MCF 10A (cell line): Measurements from ENCODE around the gene NAPEPLD. TPM values are rescaled to one million over a fixed set of nuclear protein-coding genes. Genes with fewer than 3 reads are reported as not detected.

ENCODE experiments used
- BruUV-seq: library from RNA; stranded (reverse); fragments of 400-500 nt; replicated peaks from 2 replicates; lab custom pipeline; 2021; lab: Mats Ljungman, UMichigan
- CTCF ChIA-PET: fragments of 300-600 bp; sonication (Branson Sonifier 250); formaldehyde crosslinking; extraction: SDS; loops from one replicate; lab custom pipeline; 2021; ENCODE audit warnings: antibody characterized with exemption, inconsistent platforms; lab: Yijun Ruan, JAX
- POLR2A ChIA-PET: fragments of 300-600, 350-650 bp; sonication (Branson Sonifier 250); formaldehyde crosslinking; extraction: SDS; loops from one replicate; lab custom pipeline; 2020; ENCODE audit warnings: antibody characterized with exemption, inconsistent platforms; lab: Yijun Ruan, JAX
- DNase-seq: peaks from one replicate; pipeline ENCODE4 v3.0.0-alpha.2; 2018; ENCODE audit not compliant: unreplicated experiment
- H3K27ac Mint-ChIP-seq: one replicate; pipeline ENCODE4 v1.8.0; 2022; ENCODE audit warnings: mild to moderate bottlenecking, low read depth, mixed read lengths; ENCODE audit not compliant: unreplicated experiment
- H3K27me3 Mint-ChIP-seq: one replicate; pipeline ENCODE4 v1.8.0; 2022; ENCODE audit warnings: mixed read lengths; ENCODE audit not compliant: insufficient read depth, unreplicated experiment
- H3K36me3 Mint-ChIP-seq: one replicate; pipeline ENCODE4 v1.8.0; 2022; ENCODE audit warnings: mild to moderate bottlenecking, moderate library complexity, mixed read lengths; ENCODE audit not compliant: insufficient read depth, unreplicated experiment
- H3K4me1 Mint-ChIP-seq: one replicate; pipeline ENCODE4 v1.8.0; 2022; ENCODE audit warnings: mixed read lengths; ENCODE audit not compliant: insufficient read depth, unreplicated experiment
- H3K4me3 Mint-ChIP-seq: one replicate; pipeline ENCODE4 v1.8.0; 2022; ENCODE audit warnings: mild to moderate bottlenecking, moderate library complexity, mixed read lengths; ENCODE audit not compliant: unreplicated experiment
- H3K9me3 Mint-ChIP-seq: one replicate; pipeline ENCODE4 v1.8.0; 2022; ENCODE audit warnings: mixed read lengths; ENCODE audit not compliant: unreplicated experiment
- intact Hi-C: fragments of 100-400 bp; cut with micrococcal nuclease; formaldehyde crosslinking; loops from 2 replicates; pipeline ENCODE4 v1.14.1; 2022
- total RNA-seq: library from RNA; stranded (reverse); gene quantifications from 2 replicates; pipeline ENCODE4 v1.2.3, GENCODE V29; 2022
- TF ChIP-seq, protein P1 (sequence below): fragments of 200-600 bp; IDR thresholded peaks from one replicate; pipeline ENCODE4 v1.8.0; 2022; ENCODE audit warnings: antibody characterized with exemption, mild to moderate bottlenecking; ENCODE audit not compliant: unreplicated experiment

The NAPEPLD gene
- total RNA-seq, 1 experiment from 2014 or later = 6.1 TPM

DNA sequence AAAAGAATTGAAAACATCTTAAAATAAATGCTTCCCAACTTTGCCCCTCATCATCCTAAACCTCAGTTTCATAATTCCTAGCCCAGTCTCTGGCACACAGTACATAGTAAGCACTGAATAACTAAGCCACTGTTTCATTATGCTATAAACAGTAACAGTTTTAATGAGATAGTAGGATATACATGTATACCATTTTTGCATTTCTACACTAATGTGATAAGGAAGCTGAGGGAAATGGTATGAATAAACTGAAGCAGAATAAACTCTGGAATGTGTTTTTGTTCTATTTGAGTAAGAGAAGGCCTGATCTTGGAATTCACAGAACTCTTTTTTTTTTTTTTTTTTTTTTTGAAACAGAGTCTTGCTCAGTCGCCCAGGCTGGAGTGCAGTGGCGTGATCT lies 8.8 kb downstream of the NAPEPLD start:
- no peaks in the 10 kb centered on the region for H3K36me3 Mint-ChIP-seq
- CTCF ChIA-PET = no interaction called here

DNA sequence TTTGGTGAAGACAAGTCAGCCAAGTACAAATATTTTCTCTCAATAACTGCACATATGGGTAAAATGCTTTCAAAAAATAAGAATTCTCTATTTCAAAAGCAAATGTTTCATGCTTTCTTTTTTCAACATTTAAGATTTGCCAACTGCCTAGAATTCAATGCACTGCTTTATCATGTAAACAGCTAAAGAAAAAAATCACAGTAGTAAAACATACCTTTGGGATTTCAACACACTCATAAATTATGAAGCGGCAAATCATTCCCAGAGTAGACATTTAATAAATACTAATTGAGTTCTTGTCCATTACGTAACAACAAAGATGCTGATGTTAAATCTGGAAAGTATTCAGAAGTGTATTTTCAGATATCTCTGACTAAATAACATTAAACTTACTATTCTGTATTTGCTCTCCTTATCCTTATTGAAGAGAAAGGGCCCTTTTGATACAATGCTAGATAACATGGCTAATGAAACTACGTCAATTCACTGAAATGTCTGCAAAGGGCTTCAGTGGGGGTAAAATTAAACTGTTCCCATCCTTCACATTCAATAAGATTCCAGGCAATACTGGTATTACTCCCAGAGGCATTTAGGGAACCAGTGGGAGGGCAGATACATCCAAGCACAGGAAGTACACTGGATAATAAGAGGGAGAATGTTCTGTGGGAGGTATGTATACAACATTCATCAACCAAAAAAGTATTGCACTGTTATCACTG lies 13.9 kb downstream of the NAPEPLD start:
- Mint-ChIP-seq H3K27me3 (no peaks in the 10 kb centered on the region), H3K27ac (no peak overlapping the region), H3K36me3 (no peaks in the 10 kb centered on the region), H3K4me3 (no peak overlapping the region), H3K4me1 (peaks cover 8% of the 10 kb centered on the region), H3K9me3 (no peaks in the 10 kb centered on the region)
- DNase-seq = no peak
- TF ChIP-seq, protein P1, sequence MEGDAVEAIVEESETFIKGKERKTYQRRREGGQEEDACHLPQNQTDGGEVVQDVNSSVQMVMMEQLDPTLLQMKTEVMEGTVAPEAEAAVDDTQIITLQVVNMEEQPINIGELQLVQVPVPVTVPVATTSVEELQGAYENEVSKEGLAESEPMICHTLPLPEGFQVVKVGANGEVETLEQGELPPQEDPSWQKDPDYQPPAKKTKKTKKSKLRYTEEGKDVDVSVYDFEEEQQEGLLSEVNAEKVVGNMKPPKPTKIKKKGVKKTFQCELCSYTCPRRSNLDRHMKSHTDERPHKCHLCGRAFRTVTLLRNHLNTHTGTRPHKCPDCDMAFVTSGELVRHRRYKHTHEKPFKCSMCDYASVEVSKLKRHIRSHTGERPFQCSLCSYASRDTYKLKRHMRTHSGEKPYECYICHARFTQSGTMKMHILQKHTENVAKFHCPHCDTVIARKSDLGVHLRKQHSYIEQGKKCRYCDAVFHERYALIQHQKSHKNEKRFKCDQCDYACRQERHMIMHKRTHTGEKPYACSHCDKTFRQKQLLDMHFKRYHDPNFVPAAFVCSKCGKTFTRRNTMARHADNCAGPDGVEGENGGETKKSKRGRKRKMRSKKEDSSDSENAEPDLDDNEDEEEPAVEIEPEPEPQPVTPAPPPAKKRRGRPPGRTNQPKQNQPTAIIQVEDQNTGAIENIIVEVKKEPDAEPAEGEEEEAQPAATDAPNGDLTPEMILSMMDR = no peak
- POLR2A ChIA-PET = no interaction called here
- CTCF ChIA-PET = interaction anchor here (0.6 kb wide), 1 partner anchor 1392 kb away, joined by 4 read pairs; no protein-coding TSS in a partner anchor
- intact Hi-C loops = no loop called here
- BruUV-seq = no TSS peak

More for the DNA sequence above, 8.8 kb downstream of the NAPEPLD start:
- intact Hi-C loops = loop anchor here (10.0 kb wide), 1 partner anchor 145 kb away; no protein-coding TSS in a partner anchor
- TF ChIP-seq, protein P1 = no peak
- H3K27me3 Mint-ChIP-seq = no peaks in the 10 kb centered on the region
- no peaks in the 10 kb centered on the region for H3K9me3 Mint-ChIP-seq
- no peaks in the 10 kb centered on the region for H3K4me1 Mint-ChIP-seq
- H3K27ac Mint-ChIP-seq = no peak overlapping the region
- no peak overlapping the region for H3K4me3 Mint-ChIP-seq
- POLR2A ChIA-PET = no interaction called here
- no TSS peak for BruUV-seq
- no peak for DNase-seq

DNA sequence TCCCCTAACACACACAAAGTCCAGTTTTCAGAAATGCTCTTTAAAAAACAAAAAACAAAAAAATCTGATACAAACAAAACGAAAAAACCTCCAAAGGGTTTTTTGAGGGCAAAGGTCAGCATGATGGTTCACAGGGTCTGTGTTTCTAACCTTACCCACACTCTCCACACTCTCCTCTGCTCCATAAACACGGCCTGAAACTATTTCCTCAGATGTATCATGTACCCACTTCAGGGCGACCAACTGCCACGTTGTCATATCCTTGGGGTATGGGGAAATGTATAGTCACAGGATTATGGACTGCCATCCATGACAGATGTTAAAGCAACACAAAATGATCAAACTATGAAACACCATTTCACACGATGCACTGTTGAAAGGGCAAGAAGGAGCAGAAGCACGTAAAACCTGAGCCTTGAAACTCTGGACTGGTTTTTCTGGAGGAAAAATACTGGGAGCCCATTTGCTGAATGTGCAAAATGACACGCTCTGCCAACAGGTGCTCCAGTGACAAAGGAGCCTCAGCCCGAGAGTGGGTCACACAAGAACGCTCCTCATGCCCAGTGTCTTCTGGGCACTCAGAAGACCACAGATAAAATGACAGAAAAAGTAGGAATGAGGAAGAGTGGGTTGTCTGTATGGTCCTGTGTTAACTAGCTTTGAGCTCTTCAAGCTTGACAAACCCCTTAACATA lies 15.8 kb downstream of the NAPEPLD start:
- intact Hi-C loops = no loop called here
- Mint-ChIP-seq H3K9me3 (no peaks in the 10 kb centered on the region), H3K36me3 (no peaks in the 10 kb centered on the region), H3K27me3 (no peaks in the 10 kb centered on the region), H3K4me3 (no peak overlapping the region), H3K27ac (no peak overlapping the region), H3K4me1 (peaks cover 8% of the 10 kb centered on the region)
- no TSS peak for BruUV-seq
- ChIA-PET POLR2A (interaction anchor here (0.9 kb wide), 1 partner anchor 13 kb away, joined by 5 read pairs; no protein-coding TSS in a partner anchor), CTCF (interaction anchor here (1.1 kb wide), 1 partner anchor 19 kb away, joined by 5 read pairs; no protein-coding TSS in a partner anchor)
- DNase-seq = no peak
- TF ChIP-seq, protein P1 = no peak
